Suprapubic skin (tissue), 3 donors: ENCODE data around the gene IL1RAP.

Experiments
- CTCF ChIP-seq, 2 donors: fragments of 200-600 bp in 1 of 2; fragments of 450-650 bp in 1 of 2; sonication (generic) in 1 of 2; IDR thresholded peaks; one replicate each; pipeline ENCODE4 v1.5.1; 2016 to 2019; ENCODE audit warnings: antibody characterized with exemption in 2 of 2, mild to moderate bottlenecking in 1 of 2, moderate library complexity in 1 of 2
- POLR2A ChIP-seq, 2 donors: fragments of 450-650 bp; IDR thresholded peaks; one replicate each; pipeline ENCODE4 v1.6.1; 2017; ENCODE audit warnings: antibody characterized with exemption in 2 of 2, mild to moderate bottlenecking in 2 of 2, moderate library complexity in 2 of 2

DNA sequence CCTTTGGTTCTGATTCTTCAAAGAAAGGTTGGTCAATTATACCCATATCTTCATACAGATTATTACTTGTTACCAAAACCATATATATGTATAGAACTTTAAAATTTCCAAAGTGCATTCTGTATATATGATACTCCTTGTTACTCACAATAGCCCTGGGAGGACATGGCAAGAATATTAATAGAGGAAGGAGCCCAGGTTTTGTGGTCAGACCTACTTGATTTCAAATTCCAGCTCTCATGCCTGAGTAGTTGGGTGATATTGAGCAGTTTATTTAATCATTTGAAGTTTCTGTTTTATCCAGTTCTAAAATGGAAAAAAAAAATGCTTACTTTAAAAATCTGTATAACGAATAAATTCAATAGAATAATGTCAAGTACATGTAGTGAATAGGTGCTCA, 2.5 kb downstream of the IL1RAP start:
- TF ChIP-seq CTCF (IDR thresholded peaks at IDR 0.05) = no peak
- no peak for TF ChIP-seq POLR2A (IDR thresholded peaks at IDR 0.05)
